Measurements from ENCODE around the gene SULT6B1. TPM values are rescaled to one million over a fixed set of nuclear protein-coding genes. Genes with fewer than 3 reads are reported as not detected.

SULT6B1 gene
- total RNA-seq, 1 experiment from 2014 or later: not detected

- Histone ChIP-seq H3K36me3 (peaks cover 24% of the 10 kb centered on the region), H3K4me1 (no peaks in the 10 kb centered on the region), H3K27ac (no peak overlapping the region), H3K4me3 (no peak overlapping the region), H3K27me3 (no peaks in the 10 kb centered on the region), H3K9me3 (replicated peaks) (no peaks in the 10 kb centered on the region)
- DNase-seq: no peak
These were observed 38.7 kb downstream of the SULT6B1 start for GRCh38 chr2:37149626-37150322.

- peaks cover 29% of the 10 kb centered on the region for H3K36me3 ChIP-seq
- H3K9me3 ChIP-seq (replicated peaks): no peaks in the 10 kb centered on the region
- H3K27ac ChIP-seq: no peak overlapping the region
- no peaks in the 10 kb centered on the region for H3K4me1 ChIP-seq
- no peak for DNase-seq
- no peak overlapping the region for H3K4me3 ChIP-seq
- H3K27me3 ChIP-seq: no peaks in the 10 kb centered on the region
These were observed 40.1 kb downstream of the SULT6B1 start for GRCh38 chr2:37148325-37148724.

- no peaks in the 10 kb centered on the region for H3K9me3 ChIP-seq (replicated peaks)
- no peak for DNase-seq
- no peak overlapping the region for H3K27ac ChIP-seq
- no peaks in the 10 kb centered on the region for H3K27me3 ChIP-seq
- no peaks in the 10 kb centered on the region for H3K4me1 ChIP-seq
- peaks cover 40% of the 10 kb centered on the region for H3K36me3 ChIP-seq
- no peak overlapping the region for H3K4me3 ChIP-seq
These were observed 42.4 kb downstream of the SULT6B1 start for GRCh38 chr2:37146062-37146461.

GRCh38 chr2:37143974-37144373 is 44.5 kb downstream of the SULT6B1 start:
- Histone ChIP-seq H3K36me3 (peaks cover 50% of the 10 kb centered on the region), H3K4me1 (no peaks in the 10 kb centered on the region), H3K4me3 (no peak overlapping the region), H3K27me3 (no peaks in the 10 kb centered on the region), H3K27ac (no peak overlapping the region), H3K9me3 (replicated peaks) (no peaks in the 10 kb centered on the region)
- DNase-seq: no peak

GRCh38 chr2:37142546-37142945 is 45.9 kb downstream of the SULT6B1 start:
- Histone ChIP-seq H3K4me3 (no peak overlapping the region), H3K4me1 (no peaks in the 10 kb centered on the region), H3K27me3 (no peaks in the 10 kb centered on the region), H3K9me3 (replicated peaks) (no peaks in the 10 kb centered on the region), H3K36me3 (peaks cover 54% of the 10 kb centered on the region), H3K27ac (no peak overlapping the region)
- DNase-seq: no peak

- no peak for DNase-seq
- no peaks in the 10 kb centered on the region for H3K27me3 ChIP-seq
- H3K27ac ChIP-seq: no peak overlapping the region
- no peaks in the 10 kb centered on the region for H3K9me3 ChIP-seq (replicated peaks)
- no peak overlapping the region for H3K4me3 ChIP-seq
- no peaks in the 10 kb centered on the region for H3K4me1 ChIP-seq
- H3K36me3 ChIP-seq: peaks cover 41% of the 10 kb centered on the region
These were observed 55.6 kb downstream of the SULT6B1 start for GRCh38 chr2:37132914-37133313.

- DNase-seq: peak; percentile 96 to 99
- H3K27ac ChIP-seq: peak overlapping the region; percentile 78
These were observed 63.1 kb downstream of the SULT6B1 start for GRCh38 chr2:37125416-37125815.

GRCh38 chr2:37119157-37119556 is 69.3 kb downstream of the SULT6B1 start:
- Histone ChIP-seq H3K9me3 (replicated peaks) (no peaks in the 10 kb centered on the region), H3K27me3 (no peaks in the 10 kb centered on the region), H3K36me3 (peaks cover 47% of the 10 kb centered on the region), H3K4me1 (no peaks in the 10 kb centered on the region), H3K27ac (no peak overlapping the region), H3K4me3 (no peak overlapping the region)
- peak in 1 of 2 experiments; percentile 25 for DNase-seq

More at GRCh38 chr2:37125416-37125815, 63.1 kb downstream of the SULT6B1 start:
- no peaks in the 10 kb centered on the region for H3K9me3 ChIP-seq (replicated peaks)
- peaks cover 13% of the 10 kb centered on the region for H3K4me1 ChIP-seq
- peaks cover 26% of the 10 kb centered on the region for H3K36me3 ChIP-seq
- H3K27me3 ChIP-seq: no peaks in the 10 kb centered on the region
- H3K4me3 ChIP-seq: no peak overlapping the region

Other genes starting within 250 kb of the SULT6B1 start
- 33.1 and 37.3 TPM in 2 replicates for gene STRN, start 222.1 kb downstream of the SULT6B1 start, total RNA-seq (2014; rRNA removed; shearing (Covaris generic))
- gene HEATR5B, start 104.3 kb downstream of the SULT6B1 start, total RNA-seq (2014; rRNA removed; shearing (Covaris generic)): 18.8 and 23.9 TPM in 2 replicates
- 19.8 and 22.2 TPM in 2 replicates for gene GPATCH11, start 104.2 kb downstream of the SULT6B1 start, total RNA-seq (2014; rRNA removed; shearing (Covaris generic))
- 35.4 and 46.0 TPM in 2 replicates for gene EIF2AK2, start 31.7 kb downstream of the SULT6B1 start, total RNA-seq (2014; rRNA removed; shearing (Covaris generic))
- gene CEBPZOS, start 7.8 kb upstream of the SULT6B1 start, total RNA-seq (2014; rRNA removed; shearing (Covaris generic)): 54.9 and 62.2 TPM in 2 replicates
- 110 and 124 TPM in 2 replicates for gene CEBPZ, start 42.9 kb upstream of the SULT6B1 start, total RNA-seq (2014; rRNA removed; shearing (Covaris generic))
- gene NDUFAF7, start 43.0 kb upstream of the SULT6B1 start, total RNA-seq (2014; rRNA removed; shearing (Covaris generic)): 25.2 and 30.3 TPM in 2 replicates
- gene PRKD3, start 136.2 kb upstream of the SULT6B1 start, total RNA-seq (2014; rRNA removed; shearing (Covaris generic)): 70.4 and 85.1 TPM in 2 replicates
- gene QPCT, start 156.0 kb upstream of the SULT6B1 start, total RNA-seq (2014; rRNA removed; shearing (Covaris generic)): 3.1 and 3.2 TPM in 2 replicates

All from SJCRH30 (cell line).